Esophagus muscularis mucosa (tissue), 4 donors: ENCODE results near the gene NACA. TPM values are rescaled to one million over a fixed set of nuclear protein-coding genes. Genes with fewer than 3 reads are reported as not detected.

ENCODE experiments used
- DNase-seq: peaks from one replicate; pipeline ENCODE4 v3.0.0-alpha.2; 2017; ENCODE audit errors: extremely low spot score
- H3K27ac ChIP-seq, 4 donors: fragments of 200-600 bp; sonication (generic); replicated peaks in 1 of 4; 1 replicate in 3 of 4; 2 replicates in 1 of 4; pipeline ENCODE4 v1.5.1; 2016 to 2019; ENCODE audit warnings: mild to moderate bottlenecking in 1 of 4
- H3K27me3 ChIP-seq, 4 donors: fragments of 200-600 bp; sonication (generic); one replicate each; pipeline versions ENCODE4 v1.5.1 to v1.6.0; 2016 to 2019
- H3K36me3 ChIP-seq, 4 donors: fragments of 200-600 bp; sonication (generic); one replicate each; pipeline ENCODE4 v1.5.1; 2016 to 2019
- H3K4me1 ChIP-seq, 4 donors: fragments of 200-600 bp; sonication (generic); one replicate each; pipeline ENCODE4 v1.5.1; 2016 to 2019
- H3K4me3 ChIP-seq, 4 donors: fragments of 200-600 bp; sonication (generic); 1 replicate in 2 of 4; 2 replicates in 2 of 4; pipeline ENCODE4 v1.5.1; 2016 to 2019; ENCODE audit warnings: mild to moderate bottlenecking in 4 of 4, moderate library complexity in 1 of 4
- H3K9me3 ChIP-seq, 4 donors: fragments of 200-600 bp; sonication (generic); 1 replicate in 3 of 4; 2 replicates in 1 of 4; pipeline ENCODE4 v1.5.1; 2016 to 2019
- EP300 ChIP-seq: sonication (generic); formaldehyde crosslinking; IDR thresholded peaks from one replicate; pipeline ENCODE4 v1.6.1; 2017; ENCODE audit warnings: antibody characterized with exemption
- POLR2A ChIP-seq: fragments of 450-650 bp; IDR thresholded peaks from one replicate; pipeline ENCODE4 v1.6.1; 2017; ENCODE audit warnings: antibody characterized with exemption, moderate library complexity, mild to moderate bottlenecking, low read depth
- POLR2AphosphoS5 ChIP-seq, 2 donors: sonication (generic); formaldehyde crosslinking; IDR thresholded peaks; one replicate each; pipeline ENCODE4 v1.6.1; 2017; ENCODE audit warnings: antibody characterized with exemption in 2 of 2
- WGBS: methylation state at CpG from one replicate; pipeline ENCODE4 v1.1.5; 2018; 5-methylcytosine and 5-hydroxymethylcytosine counted together
- intact Hi-C: fragments of 100-400 bp; cut with DNase I; formaldehyde crosslinking; loops from one replicate; pipeline ENCODE4 v1.15.1; 2023
- total RNA-seq, 4 donors: library from RNA; depleted of rRNA; stranded (reverse); fragments of >200 nt; gene quantifications; one replicate each; pipeline versions ENCODE4 v1.1.0 to v1.2.1, GENCODE V29; 2016
- TF ChIP-seq, protein P1 (sequence below), 3 experiments: fragments of 200-600 bp in 2 of 3; fragments of 450-650 bp in 1 of 3; sonication (generic) in 2 of 3; IDR thresholded peaks; one replicate each; pipeline ENCODE4 v1.5.1; 2017 to 2019; ENCODE audit warnings: antibody characterized with exemption in 3 of 3, mild to moderate bottlenecking in 2 of 3, moderate library complexity in 1 of 3

NACA gene
- total RNA-seq = 1,000 to 10,000 TPM in 3 of 4 donors, 100 to 1,000 TPM in 1; 913 to 1,477 (median 1,221) TPM

DNA sequence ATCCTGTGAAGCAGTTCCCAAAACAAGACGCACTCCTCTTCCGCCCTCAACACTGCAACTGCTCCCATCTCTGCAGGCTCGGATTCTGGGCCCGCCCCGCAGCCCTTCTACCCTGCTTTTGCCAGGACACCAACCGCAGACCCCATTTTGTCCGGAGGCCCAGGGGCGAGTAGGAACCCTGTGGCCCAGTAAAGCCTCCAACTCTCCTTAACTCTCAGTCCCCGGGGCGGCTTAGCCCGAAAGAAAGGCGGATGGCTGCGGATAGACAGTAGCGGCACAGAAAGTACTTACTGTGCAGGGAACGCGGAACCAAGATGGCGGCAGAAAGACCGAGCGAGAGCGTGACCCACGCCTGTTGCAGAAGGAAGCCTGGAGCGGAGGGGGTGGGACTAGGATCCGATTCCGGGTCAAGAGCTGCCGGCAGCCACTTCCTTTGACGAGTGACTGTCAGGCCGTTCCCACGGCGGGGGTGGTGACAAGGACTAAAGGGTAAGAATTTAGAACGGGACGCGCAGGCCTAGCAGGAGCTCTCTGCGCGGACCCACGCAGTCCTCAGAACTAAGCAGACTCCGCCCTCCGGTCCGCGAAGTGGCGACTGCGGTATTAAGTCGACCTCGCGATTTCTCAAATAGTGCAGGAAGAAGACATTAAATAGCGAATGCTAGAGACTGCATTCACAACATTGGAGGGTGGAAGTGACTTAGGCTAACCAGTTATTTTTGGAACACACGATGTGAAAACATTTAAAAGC is at the start of gene NACA:
TSS of gene NACA (minus strand) at position 328 of the 751 bp plus-strand sequence. CDS start 778 bp downstream, outside the sequence.
- H3K4me3 ChIP-seq = peak within 1 kb of the TSS; percentile 83 to 96 (median 86)
- DNase-seq = peak; percentile 99
- WGBS = 0% methylated on average over 44 of the region's 46 CpGs
- no peaks in the 10 kb centered on the region for H3K9me3 ChIP-seq
- no peaks in the 10 kb centered on the region for H3K27me3 ChIP-seq
- peaks cover 0 to 26% (median 15%) of the 10 kb centered on the region in 4 donors for H3K36me3 ChIP-seq
- peaks cover 42 to 51% (median 49%) of the 10 kb centered on the region in 4 donors for H3K4me1 ChIP-seq
- intact Hi-C loops = loop anchor here (1.0 kb wide), 1 partner anchor 37 kb away; the partner anchor contains the start of gene PTGES3
- TF ChIP-seq POLR2AphosphoS5 (IDR thresholded peaks at IDR 0.05) = peak; percentile 99 to 100
- no peak for TF ChIP-seq EP300
- TF ChIP-seq POLR2A = peak; percentile 96
- TF ChIP-seq, protein P1, sequence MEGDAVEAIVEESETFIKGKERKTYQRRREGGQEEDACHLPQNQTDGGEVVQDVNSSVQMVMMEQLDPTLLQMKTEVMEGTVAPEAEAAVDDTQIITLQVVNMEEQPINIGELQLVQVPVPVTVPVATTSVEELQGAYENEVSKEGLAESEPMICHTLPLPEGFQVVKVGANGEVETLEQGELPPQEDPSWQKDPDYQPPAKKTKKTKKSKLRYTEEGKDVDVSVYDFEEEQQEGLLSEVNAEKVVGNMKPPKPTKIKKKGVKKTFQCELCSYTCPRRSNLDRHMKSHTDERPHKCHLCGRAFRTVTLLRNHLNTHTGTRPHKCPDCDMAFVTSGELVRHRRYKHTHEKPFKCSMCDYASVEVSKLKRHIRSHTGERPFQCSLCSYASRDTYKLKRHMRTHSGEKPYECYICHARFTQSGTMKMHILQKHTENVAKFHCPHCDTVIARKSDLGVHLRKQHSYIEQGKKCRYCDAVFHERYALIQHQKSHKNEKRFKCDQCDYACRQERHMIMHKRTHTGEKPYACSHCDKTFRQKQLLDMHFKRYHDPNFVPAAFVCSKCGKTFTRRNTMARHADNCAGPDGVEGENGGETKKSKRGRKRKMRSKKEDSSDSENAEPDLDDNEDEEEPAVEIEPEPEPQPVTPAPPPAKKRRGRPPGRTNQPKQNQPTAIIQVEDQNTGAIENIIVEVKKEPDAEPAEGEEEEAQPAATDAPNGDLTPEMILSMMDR (IDR thresholded peaks at IDR 0.05) = peak in 1 of 3 experiments; percentile 9
- H3K27ac ChIP-seq = peak within 1 kb of the TSS; percentile 91 to 95 (median 92)

DNA sequence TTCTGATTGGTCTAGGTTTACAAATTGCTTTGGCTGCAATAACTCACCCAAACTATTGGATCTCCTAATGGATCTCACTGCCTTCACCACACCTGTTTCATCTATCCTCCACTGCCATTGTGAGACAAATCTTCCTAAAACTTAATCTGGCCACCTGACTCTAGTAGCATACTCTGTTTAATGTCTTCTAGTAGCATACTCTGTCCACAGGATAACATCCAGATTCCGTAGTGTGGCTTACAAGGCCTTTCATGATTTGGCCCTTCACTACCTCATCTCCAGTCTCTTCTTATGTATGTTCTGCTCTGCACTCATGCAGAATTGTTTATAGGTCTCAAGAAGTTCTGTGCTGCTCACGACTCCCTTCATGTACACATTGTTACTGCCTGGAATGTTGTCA is 48.0 kb upstream of the NACA start:
- intact Hi-C loops = no loop called here
- H3K9me3 ChIP-seq = no peaks in the 10 kb centered on the region
- 93% methylated on average over 2 of the region's 2 CpGs for WGBS
- H3K27me3 ChIP-seq = no peaks in the 10 kb centered on the region
- H3K4me1 ChIP-seq = no peaks in the 10 kb centered on the region
- no peak for TF ChIP-seq POLR2AphosphoS5 (IDR thresholded peaks at IDR 0.05)
- no peak for TF ChIP-seq POLR2A
- TF ChIP-seq EP300 = no peak
- TF ChIP-seq, protein P1 (IDR thresholded peaks at IDR 0.05) = no peak
- DNase-seq = no peak
- no peaks in the 10 kb centered on the region for H3K36me3 ChIP-seq
- no peak overlapping the region for H3K27ac ChIP-seq
- H3K4me3 ChIP-seq = no peak overlapping the region

- Histone ChIP-seq H3K27ac (no peak overlapping the region), H3K36me3 (no peaks in the 10 kb centered on the region), H3K27me3 (no peaks in the 10 kb centered on the region), H3K4me1 (no peaks in the 10 kb centered on the region), H3K9me3 (no peaks in the 10 kb centered on the region), H3K4me3 (no peak overlapping the region)
- 72% methylated on average over 5 of the region's 5 CpGs for WGBS
- no peak for DNase-seq
- TF ChIP-seq EP300 = no peak
- no peak for TF ChIP-seq POLR2AphosphoS5 (IDR thresholded peaks at IDR 0.05)
- TF ChIP-seq, protein P1 (IDR thresholded peaks at IDR 0.05) = no peak
- no peak for TF ChIP-seq POLR2A
- intact Hi-C loops = no loop called here
Measured at GRCh38 chr12:56772625-56773024, 47.5 kb upstream of the NACA start.

GRCh38 chr12:56769868-56770267 is 44.8 kb upstream of the NACA start:
- intact Hi-C loops = no loop called here
- Histone ChIP-seq H3K27ac (no peak overlapping the region), H3K4me3 (no peak overlapping the region), H3K36me3 (no peaks in the 10 kb centered on the region), H3K27me3 (no peaks in the 10 kb centered on the region), H3K9me3 (no peaks in the 10 kb centered on the region), H3K4me1 (no peaks in the 10 kb centered on the region)
- 85% methylated on average over 3 of the region's 3 CpGs for WGBS
- no peak for DNase-seq
- TF ChIP-seq EP300 (no peak), POLR2A (no peak), POLR2AphosphoS5 (IDR thresholded peaks at IDR 0.05) (no peak)
- TF ChIP-seq, protein P1 (IDR thresholded peaks at IDR 0.05) = no peak
